GM18861 (cell line): ENCODE data around the gene VAT1L.

Experiments used
- ATAC-seq: cut with Tn5 transposase; IDR thresholded peaks from one replicate; pipeline ENCODE4 v1.9.1; 2021; ENCODE audit not compliant: unreplicated experiment

VAT1L gene

DNA sequence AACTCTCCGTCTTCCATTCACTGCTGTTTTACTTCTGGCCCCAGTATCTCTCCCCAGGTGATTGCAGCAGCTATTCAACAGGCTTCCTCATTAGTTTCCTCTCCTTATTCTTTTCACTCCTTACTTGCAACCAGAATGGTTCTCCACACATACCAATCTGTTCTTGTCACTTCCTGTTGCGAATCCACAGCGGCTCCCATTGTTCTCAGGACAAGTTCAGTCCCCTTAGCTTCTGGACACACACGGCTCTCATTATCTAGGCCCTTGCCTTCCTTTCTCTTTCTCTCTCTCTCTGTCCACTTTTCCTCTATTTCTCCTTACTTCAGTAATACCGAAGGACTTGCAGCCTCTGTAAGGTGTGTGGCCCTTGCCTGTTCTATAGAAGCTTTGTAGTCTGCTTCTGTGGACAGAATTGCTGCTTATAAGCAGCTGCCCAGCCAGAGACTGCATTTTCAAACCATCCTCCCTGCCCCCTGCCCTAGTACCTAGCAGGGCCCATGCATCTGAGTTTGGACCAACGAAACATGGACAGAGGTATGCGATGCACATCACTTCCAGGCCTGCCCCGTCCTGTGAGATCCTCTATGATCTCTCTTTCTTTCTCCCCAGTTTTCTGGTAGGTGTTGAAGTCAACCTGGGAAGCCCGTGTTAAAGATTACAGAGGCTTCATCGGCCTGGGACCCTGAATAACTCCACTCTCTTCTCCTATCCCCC is 45.7 kb downstream of the VAT1L start:
- no peak for ATAC-seq

DNA sequence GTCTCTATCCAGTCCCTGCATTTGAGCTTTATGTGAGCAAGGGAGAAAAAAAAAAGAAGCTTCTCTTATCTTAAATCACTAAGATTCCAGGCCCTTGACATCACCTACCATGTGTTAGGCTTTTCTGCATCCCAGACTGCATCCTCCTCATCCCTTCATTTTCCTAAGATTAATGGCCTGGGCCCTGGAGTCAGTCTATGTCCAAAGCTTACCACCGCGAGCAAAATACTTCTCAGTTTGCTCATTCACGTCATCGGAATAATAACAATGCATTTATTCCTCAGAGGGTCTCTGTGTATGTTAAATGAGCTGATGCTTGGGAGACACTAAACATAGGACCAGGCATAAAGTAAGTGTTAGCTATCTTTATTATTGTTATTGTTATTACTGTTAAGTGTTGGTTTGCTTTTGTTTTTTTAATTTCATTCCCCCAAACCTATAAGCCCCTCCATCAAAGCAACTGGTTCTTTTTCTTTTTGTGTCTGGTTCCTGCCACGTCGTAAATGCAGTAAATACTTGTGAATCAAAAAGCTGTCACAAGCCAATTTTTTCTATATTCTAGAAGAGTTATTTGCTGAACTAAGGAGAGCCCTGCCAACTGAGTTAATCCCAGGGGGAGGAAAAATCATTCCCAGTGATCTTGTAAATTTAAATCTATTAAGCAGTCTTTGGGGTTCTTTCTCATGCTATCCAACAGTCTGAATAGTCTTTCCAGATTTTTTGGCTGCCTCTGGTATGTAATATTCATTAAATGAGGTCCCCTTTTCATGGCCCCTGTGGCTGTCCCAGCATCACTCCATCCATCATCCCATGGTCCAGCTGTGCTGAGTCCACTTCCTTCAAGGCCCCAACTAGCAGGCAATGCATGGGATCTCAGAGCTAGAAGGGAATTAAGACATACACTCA is 46.5 kb downstream of the VAT1L start:
- ATAC-seq = no peak

DNA sequence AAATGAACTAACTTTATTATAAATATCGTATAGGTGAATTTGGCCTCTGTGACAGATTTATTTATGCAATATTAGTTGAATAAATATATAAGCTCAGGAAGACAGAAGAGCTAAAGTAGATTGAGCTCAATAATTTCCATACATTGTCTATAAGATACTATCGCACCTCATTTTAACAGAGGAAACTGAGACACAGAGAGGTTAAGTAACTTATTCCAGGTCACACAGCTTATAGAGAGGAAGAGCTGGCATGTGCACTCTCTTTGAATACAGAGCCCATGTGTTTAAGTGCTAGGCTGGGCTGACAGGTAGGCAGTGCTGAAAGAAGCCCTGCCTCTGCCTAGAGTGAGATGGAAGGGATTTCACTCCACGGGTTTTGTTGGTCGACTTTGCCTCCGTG is 48.4 kb downstream of the VAT1L start:
- ATAC-seq = no peak

DNA sequence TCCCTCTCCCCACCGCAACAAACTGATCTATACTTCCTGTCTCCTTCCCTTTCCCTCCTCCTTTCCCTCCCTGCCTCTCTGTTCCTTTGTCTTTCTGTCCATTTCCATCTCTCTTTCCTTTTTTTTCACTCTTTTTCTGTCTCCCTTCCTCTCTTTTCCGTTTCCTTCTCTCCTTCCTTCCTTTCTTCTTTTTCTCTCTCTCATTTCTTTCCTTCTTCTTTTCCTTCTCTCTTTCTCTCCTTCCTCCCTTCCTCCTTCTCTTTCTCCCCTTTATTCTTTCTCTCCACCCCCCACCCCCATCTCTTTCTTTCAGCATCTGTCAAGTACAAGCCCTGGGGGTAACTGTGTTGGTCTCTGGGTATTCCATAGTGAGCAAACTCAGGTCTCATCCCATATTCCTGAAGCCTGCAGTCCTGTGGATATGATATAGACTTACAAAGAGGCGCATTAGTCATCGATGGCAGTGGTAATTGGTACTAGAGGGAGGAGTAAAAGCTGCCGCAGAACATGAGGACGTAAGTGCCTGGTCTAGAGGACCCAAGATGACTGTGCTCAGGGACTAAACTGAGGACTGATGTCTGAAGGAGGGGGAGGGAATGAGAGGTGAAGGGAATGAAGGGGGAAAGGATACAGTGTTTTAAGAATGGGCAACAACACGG is 50.4 kb downstream of the VAT1L start:
- no peak for ATAC-seq

DNA sequence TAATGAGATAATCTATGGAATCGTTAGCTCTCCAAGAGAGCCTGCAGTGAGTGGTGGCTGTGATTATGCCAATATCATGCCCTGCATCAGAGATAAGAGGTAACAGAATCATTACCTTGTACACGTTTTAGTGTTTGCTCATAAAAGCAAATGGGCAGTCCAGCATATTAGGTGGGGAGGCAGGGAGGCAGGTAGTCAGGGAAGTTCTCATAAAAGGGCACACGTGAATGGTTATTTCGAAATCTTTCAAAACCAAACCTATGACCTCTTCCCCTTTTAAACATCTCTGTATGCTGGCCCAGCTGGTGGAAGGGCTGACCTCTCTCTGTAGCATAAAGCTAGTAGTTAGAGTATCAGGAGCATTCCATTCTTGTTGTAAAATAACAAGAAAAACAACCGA is 51.7 kb downstream of the VAT1L start:
- ATAC-seq = no peak

DNA sequence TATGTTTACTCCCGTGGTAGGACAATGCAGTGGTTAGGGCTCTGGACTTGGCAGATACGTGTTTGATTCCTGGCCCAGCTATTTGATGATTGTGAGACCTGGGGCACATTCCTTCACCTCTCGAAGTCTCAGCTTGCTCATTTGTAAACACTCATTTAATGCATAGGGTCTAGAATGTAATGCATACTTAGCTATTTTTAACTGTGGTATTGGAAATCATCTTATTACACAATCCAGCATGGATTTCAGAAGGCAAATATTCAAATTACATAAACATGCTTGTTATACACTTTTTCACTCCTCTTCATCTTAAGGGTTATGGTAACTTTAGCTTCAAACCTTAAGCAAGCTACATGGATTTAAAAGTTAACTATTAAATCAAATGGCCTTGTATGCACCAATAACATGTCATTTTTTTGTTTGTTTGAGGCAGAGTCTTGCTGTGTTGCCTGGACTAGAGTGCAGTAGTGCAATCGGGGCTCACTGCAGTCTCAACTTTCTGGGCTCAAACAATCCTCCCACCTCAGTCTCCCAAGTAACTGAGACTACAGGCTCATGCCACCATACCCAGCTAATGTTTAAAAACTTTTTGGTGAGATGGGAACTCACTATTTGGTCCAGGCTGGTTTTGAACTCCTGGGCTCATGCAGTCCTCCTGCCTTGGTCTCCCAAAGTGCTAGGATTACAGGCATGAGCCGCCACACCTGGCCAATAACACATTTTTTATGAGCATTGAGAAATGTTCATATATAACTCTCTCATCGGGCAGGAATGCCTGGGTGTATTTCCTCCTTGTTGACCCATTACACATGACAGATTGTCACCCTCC is 52.5 kb downstream of the VAT1L start:
- no peak for ATAC-seq

DNA sequence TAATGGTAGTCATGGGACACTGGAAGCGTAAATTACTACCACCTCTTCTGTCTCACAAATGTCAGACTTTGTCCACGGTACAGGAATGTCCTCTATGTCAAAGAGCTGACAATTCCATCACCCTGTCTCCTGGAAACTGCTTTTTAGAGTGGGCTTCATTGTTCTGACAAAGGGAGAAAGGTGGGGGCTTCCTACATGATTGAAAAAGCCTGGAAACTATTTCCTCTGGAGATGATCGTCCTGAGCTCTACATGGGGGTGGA is 53.1 kb downstream of the VAT1L start:
- ATAC-seq = no peak

DNA sequence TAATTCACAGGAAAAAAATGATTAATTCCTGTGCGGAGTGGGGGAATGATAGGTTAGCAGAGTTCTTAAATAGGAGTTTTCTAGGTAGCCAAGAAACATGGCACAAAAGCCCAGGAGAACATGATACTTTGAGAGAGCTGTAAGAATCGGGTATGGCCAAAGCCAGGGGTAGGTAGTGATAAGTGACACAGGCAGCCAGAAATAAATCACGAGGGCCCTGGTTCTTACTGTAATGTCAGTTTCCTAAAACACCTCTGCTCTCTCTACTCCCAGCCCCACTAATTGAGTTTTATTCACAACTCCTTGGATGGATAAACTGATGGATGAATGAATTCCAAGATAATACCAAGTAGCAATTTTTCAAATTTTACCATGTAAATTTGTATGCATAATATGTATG is 54.1 kb downstream of the VAT1L start:
- no peak for ATAC-seq

DNA sequence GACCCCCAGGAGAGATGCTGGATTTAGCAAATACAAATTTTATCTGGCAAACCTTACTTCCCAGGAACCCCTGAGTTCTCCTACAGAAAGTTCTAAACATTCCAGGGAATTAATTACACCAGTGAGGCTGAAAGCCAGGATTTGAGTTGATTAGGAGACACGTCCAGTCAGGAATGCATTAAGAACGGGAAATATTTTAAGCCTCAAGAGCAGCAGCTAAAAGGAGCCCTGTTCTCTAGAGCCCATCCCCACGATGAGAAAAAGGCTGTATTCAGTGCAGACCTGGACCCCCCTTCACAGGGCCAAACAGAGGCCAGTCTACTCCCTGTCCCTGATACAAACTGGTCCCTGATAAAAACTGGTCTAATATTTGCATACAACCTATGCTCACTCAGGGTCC is 55.0 kb downstream of the VAT1L start:
- ATAC-seq = no peak

DNA sequence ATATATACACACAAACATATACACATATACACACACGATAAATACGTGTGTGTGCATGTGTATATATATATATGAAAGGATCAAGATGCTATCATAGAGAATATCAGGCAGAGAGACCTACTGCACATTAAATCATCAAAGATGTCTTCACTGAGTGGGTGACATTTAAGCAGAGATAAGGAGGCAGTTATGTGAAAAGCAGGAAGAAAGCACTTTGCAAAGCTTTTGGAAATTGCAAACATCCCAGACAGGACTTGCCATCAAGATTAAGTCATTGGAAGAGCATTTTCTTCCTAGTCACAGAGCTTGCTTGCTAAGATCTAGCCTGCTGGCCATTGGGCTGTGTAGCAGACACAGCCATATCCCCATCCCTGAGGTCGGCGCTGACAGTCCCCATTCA is 56.4 kb downstream of the VAT1L start:
- ATAC-seq = no peak

DNA sequence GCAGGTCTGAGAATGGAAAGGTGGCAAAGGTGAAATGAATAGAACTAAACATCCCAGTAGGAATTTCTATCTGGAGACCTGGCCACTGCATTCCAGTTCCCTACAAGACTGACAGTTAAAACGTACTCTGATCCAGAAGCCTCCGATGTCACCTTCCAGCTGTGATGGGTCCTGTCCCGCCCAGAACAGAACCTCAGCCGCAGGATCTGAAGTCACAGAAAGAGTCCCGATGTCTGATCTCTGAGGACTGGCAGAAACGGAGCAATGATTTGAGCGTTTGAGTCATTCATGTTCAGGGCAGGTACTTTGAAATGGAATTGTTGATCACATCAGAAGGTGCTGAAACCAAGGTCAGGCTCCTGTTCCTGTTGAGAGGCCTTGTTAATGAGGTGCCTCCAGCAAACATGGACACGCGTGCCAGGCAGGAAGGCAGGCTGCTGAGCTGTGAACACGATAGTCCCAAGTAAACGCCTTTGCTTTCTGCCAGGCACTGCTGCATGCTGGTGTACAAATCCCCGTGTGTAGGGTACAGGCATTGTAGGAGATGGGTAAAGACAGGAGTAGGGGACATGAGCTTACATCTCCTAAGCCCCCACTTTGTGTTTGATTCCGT is 61.4 kb downstream of the VAT1L start:
- ATAC-seq = no peak

DNA sequence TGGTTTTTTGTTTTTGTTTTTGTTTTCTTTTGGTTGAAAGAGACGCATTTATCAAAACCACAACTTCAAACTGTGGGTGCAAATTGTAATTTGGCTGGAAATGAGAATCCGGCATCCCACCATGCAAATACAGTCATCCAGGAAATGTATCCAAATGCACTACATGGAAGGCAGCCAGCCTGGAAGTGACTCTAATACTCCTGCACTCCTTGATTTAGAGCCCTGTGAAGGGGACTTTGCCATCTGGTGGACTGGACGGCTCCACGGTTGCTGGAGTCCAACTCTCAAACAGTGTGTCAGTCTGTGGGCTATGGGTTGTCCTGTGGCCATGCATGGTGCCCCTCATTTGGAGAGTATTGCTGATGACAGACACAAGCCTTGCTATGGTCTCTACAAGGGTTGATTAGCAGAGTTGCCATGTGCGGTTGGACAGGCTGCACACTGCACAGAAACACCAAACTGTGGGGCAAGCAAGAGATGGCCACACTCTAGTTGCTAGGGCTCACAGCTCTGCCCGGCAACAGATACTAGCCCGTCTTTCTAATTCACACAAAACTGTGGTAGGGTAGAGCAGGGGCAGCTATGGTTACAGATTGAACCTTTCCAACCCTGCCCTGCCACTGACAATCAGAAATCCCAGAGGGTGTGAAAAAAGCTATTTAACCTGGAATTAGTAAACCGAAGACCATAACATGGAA is 62.4 kb downstream of the VAT1L start:
- no peak for ATAC-seq

DNA sequence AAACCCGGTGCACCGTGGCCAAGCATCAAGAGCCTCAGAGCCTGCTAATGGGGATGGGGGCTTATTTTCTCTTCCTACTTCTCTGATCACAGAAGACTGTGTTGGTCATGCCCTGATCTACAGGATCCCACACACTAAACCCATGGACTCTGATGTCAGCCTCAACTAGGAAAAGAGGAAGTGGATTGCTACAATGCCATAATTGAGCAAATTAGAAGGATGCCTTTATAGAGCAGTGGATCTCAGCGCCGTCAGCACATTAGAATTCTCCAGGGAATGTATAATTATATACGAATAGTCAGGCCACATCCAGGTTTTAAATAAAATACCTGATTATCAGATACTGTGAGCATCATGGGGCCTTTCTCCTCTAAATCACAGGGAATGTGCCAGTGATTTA is 64.8 kb downstream of the VAT1L start:
- ATAC-seq = no peak

DNA sequence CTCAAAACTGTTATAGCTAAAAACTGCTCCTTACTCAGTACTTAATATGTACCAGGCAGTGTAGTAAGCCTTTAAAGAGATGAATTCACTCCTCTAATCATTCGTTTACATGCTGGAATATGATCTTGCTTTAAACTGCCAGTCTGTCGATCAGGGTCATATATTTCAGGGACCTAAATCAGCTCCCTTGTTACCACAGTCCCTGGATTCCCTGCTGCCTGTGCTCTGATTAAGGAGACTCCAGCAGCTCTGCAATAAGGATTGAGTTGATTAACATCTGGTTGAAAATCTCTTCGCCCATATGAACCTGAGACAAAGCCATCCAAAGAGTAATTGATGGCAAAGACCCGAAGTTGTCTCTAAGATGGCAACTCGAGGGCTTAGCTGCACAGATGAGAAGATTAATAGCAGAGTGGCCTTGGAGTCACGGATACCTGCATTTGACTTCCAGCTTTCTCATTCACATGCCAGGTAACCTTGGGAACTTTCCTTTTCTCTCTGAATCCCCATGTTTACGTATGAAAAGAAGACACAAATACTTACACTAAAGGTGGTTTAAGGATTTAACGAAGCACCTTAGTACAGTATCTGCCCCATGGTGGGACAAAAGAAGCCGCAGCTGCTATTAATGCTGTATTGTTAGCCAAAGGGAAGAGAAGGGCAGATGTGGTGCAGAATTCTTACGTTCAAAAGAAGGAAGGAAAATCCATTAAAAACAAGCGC is 68.2 kb downstream of the VAT1L start:
- no peak for ATAC-seq

DNA sequence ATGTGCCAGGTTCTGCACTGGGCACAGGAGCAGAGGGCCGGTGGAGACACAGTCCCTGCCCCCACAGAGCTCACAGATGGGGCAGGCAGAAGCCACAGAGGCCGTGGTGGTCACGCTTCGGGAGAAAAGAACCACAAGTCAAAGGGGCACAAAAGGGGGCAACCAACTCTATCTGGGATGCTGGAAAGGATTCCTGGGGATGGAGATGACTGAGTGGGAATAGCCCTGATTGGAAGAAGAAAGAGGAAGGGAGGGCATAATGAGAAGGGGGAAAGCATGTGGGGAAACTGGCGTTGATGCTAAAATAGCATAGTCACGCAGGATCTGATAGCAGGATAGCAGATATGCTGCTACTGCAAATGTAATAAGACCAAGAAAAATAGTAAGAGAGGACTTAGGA is 69.7 kb downstream of the VAT1L start:
- no peak for ATAC-seq

DNA sequence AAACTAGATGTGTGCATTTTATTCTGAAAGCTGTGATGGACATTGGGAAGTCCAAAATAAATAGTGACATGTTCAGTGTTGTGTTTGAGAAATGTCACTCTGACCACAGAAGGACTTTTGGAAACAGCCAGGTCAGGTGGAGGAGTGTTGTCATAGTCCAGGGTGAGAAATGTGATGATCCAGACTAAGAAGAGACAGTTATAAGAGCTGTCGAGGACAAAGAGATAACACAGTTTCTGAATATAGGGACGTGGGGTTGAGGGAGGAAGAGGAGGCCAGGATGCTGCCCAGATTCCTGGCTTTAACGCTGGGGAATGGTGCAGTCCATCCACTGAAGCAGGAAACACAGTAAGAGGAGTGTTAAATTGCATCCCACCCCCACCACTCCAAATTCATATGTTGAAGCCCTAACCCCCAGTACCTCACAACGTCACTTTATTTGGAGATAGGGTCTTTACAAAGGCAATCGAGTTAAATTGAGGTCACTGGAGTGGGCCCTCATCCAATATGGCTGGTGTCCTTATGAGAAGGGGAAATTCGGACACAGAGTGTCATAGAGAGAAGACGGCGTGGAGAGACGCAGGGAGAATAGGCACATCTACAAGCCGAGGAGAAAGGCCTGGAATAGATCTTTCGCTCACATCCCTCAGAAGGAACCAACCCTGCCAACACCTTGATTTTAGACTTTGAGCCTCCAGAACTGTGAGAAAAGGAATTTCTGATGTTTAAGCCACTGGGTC is 71.3 kb downstream of the VAT1L start:
- no peak for ATAC-seq

DNA sequence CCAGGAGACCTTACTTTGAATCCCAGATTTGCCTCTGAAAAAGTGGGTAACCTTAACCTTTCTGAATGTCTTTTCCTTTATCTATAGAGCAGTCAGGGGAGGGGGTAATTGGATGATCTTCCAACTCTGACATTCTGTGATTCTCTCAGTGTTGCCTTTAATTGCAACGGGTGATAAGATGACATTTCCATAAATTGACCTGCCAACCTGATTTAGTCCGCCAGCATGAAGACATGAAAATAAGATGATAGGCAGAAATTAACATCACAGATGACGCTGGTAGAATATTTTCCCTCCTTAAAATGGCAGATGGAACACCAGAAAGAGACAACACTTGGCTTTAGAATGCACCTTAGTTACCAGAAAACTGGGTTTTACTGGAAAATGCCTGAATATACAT is 72.6 kb downstream of the VAT1L start:
- ATAC-seq = no peak

DNA sequence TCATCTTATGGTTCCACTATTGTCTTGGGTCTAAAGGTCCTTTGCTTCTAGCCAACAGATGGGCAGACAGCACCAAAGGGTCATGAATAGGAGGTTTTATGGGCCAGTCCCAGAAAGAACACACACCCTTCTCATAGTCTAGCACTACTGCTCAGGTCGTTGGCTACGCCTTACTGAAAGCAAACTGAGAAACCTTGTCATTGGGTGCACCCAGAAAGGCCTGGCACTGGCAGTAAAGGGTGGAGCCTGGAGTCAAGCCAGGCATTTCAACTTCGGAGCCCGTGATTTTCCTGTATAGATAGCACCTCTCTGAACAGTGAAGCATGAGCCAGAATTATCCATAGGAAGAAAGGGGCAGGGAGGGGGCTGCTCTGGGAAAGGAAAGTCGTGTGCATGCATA is 74.9 kb downstream of the VAT1L start:
- no peak for ATAC-seq

DNA sequence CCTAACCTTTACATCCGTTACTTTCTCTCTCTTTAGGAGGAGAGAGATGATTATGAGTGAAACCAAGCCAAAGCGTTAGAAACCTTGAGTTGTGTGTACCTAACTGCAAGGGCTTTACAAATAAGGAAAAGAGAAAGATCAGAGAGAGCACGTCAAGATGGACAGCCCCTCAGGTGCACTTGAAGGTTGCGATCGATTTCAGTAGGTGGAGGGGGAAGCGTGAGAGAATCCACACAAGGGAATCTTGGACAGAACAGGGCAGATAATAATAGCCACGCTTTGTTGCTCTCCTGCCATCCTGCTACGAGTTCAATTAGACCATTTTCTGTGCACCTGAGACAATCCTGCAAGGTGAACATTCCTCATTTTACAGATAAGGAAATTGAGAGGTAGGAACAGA is 78.4 kb downstream of the VAT1L start:
- no peak for ATAC-seq
